ENCODE data around the gene GRAP2.

DNA sequence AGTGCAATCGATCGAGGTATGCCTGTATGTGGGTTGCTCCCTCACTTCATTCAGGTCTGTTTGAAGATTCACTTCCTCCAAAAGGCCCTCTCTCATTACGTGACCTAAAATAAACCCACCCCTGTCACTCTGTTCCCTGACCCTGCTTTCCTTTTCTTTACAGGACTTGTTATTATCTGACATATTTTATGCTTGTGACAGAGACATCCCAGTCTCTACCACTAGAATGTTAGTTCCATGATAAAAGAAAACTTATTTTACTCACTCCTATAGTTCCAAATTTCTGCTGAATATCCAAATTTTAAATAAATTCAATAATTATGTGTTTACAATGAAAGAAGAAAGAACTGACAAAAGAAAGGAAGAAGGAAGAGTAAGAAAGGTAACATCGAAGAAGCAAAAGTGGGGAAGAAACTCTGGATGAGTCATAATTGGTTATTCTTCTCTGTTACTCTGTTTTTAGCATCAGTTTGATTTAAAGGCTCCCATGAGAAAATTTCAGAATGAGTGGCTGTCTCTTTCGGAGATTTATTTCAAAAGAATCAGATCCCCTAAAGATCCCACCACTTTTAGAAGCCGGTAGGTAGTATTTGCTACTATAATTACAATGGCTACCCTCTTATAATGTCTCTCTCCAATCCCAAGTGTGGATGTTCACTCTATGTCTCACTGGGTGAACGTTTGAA is 40.8 kb upstream of the GRAP2 start:
- TF ChIP-seq, protein P1, sequence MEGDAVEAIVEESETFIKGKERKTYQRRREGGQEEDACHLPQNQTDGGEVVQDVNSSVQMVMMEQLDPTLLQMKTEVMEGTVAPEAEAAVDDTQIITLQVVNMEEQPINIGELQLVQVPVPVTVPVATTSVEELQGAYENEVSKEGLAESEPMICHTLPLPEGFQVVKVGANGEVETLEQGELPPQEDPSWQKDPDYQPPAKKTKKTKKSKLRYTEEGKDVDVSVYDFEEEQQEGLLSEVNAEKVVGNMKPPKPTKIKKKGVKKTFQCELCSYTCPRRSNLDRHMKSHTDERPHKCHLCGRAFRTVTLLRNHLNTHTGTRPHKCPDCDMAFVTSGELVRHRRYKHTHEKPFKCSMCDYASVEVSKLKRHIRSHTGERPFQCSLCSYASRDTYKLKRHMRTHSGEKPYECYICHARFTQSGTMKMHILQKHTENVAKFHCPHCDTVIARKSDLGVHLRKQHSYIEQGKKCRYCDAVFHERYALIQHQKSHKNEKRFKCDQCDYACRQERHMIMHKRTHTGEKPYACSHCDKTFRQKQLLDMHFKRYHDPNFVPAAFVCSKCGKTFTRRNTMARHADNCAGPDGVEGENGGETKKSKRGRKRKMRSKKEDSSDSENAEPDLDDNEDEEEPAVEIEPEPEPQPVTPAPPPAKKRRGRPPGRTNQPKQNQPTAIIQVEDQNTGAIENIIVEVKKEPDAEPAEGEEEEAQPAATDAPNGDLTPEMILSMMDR (IDR thresholded peaks at IDR 0.05), result no peak
- no peak for TF ChIP-seq POLR2A (IDR thresholded peaks at IDR 0.05)

All from uterus (tissue), 2 donors.